ENCODE data around the gene TAB2. TPM values are rescaled to one million over a fixed set of nuclear protein-coding genes. Genes with fewer than 3 reads are reported as not detected.

Gene TAB2
- total RNA-seq, 6 donors from 2014 or later = 46.5 to 99.5 (median 52.7) TPM

DNA sequence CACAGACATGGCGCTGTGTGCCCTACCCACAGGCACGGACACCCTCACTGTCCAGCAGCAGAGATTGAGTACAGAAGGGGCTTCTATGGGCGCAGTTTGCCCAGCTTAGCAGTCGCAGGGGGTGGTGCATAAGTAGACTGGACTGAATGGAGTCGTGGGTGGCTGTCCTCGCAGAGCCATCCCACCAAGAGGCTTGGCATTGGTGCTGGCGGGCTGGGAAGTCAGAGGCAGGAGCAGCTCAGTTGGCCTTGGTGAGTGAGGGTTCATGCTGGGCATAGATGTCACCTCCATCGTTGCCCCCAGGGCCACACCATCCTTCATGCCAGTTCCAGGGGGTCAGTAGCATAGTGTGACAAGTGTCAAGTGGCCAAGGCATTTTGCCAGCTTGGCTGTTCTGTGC, 107.7 kb downstream of the TAB2 start:
- DNase-seq = no peak
- Histone ChIP-seq H3K4me3 (no peak overlapping the region), H3K27ac (no peak overlapping the region), H3K9me3 (no peaks in the 10 kb centered on the region), H3K36me3 (no peaks in the 10 kb centered on the region), H3K27me3 (no peaks in the 10 kb centered on the region), H3K4me1 (peaks cover 0 to 14% (median 9%) of the 10 kb centered on the region in 4 donors)
- TF ChIP-seq, protein P1, sequence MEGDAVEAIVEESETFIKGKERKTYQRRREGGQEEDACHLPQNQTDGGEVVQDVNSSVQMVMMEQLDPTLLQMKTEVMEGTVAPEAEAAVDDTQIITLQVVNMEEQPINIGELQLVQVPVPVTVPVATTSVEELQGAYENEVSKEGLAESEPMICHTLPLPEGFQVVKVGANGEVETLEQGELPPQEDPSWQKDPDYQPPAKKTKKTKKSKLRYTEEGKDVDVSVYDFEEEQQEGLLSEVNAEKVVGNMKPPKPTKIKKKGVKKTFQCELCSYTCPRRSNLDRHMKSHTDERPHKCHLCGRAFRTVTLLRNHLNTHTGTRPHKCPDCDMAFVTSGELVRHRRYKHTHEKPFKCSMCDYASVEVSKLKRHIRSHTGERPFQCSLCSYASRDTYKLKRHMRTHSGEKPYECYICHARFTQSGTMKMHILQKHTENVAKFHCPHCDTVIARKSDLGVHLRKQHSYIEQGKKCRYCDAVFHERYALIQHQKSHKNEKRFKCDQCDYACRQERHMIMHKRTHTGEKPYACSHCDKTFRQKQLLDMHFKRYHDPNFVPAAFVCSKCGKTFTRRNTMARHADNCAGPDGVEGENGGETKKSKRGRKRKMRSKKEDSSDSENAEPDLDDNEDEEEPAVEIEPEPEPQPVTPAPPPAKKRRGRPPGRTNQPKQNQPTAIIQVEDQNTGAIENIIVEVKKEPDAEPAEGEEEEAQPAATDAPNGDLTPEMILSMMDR (IDR thresholded peaks at IDR 0.05) = no peak
- TF ChIP-seq POLR2A (IDR thresholded peaks at IDR 0.05) (no peak), EP300 (IDR thresholded peaks at IDR 0.05) (no peak), POLR2AphosphoS5 (IDR thresholded peaks at IDR 0.05) (no peak)
- peak in 1 of 2 donors; percentile 3 for ATAC-seq (ENCODE audit: low FRiP score in 2 of 2)
- 80 to 95% methylated on average over 1 to 8 of the region's 8 CpGs for WGBS, 2 donors

DNA sequence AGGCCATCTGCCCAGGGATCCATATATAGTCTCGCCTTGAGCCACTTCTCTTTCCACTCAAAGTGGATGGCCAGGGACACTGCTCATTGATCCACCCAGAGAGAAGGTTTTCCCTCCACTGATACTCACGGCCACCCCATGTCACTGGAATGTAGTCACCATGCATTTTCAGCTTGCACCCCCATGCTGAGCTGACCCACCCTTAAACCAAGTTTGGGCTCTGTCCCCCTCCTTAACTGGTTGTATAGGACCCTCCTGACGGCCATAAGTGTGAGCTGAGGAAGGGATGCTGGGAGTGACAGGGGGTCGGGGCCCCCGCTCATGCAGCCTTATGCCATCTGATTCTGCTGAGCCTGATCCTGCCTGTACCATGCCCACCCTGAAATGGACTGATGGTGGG, 108.2 kb downstream of the TAB2 start:
- DNase-seq (no peak), ATAC-seq (ENCODE audit: low FRiP score in 2 of 2) (no peak)
- peaks cover 0 to 14% (median 9%) of the 10 kb centered on the region in 4 donors for H3K4me1 ChIP-seq
- TF ChIP-seq POLR2A (IDR thresholded peaks at IDR 0.05) = no peak
- no peak for TF ChIP-seq EP300 (IDR thresholded peaks at IDR 0.05)
- TF ChIP-seq, protein P1 (IDR thresholded peaks at IDR 0.05) = no peak
- no peak for TF ChIP-seq POLR2AphosphoS5 (IDR thresholded peaks at IDR 0.05)
- H3K36me3 ChIP-seq = no peaks in the 10 kb centered on the region
- no peaks in the 10 kb centered on the region for H3K27me3 ChIP-seq
- no peak overlapping the region for H3K27ac ChIP-seq
- no peaks in the 10 kb centered on the region for H3K9me3 ChIP-seq
- no peak overlapping the region for H3K4me3 ChIP-seq
- 94 to 98% methylated on average over 5 of the region's 5 CpGs for WGBS, 2 donors

- no peak overlapping the region for H3K27ac ChIP-seq
- no peaks in the 10 kb centered on the region for H3K27me3 ChIP-seq
- TF ChIP-seq POLR2A (IDR thresholded peaks at IDR 0.05) (no peak), EP300 (IDR thresholded peaks at IDR 0.05) (no peak), POLR2AphosphoS5 (IDR thresholded peaks at IDR 0.05) (no peak)
- TF ChIP-seq, protein P1 (IDR thresholded peaks at IDR 0.05) = no peak
- no peak for DNase-seq
- no peak for ATAC-seq (ENCODE audit: low FRiP score in 2 of 2)
- H3K36me3 ChIP-seq = no peaks in the 10 kb centered on the region
- H3K9me3 ChIP-seq = no peaks in the 10 kb centered on the region
- H3K4me1 ChIP-seq = peaks cover 5 to 15% (median 9%) of the 10 kb centered on the region in 4 donors
- no peak overlapping the region for H3K4me3 ChIP-seq
- 92 to 96% methylated on average over 3 to 4 of the region's 4 CpGs for WGBS, 2 donors
These were observed 111.1 kb downstream of the TAB2 start for GRCh38 chr6:149428606-149429005.

DNA sequence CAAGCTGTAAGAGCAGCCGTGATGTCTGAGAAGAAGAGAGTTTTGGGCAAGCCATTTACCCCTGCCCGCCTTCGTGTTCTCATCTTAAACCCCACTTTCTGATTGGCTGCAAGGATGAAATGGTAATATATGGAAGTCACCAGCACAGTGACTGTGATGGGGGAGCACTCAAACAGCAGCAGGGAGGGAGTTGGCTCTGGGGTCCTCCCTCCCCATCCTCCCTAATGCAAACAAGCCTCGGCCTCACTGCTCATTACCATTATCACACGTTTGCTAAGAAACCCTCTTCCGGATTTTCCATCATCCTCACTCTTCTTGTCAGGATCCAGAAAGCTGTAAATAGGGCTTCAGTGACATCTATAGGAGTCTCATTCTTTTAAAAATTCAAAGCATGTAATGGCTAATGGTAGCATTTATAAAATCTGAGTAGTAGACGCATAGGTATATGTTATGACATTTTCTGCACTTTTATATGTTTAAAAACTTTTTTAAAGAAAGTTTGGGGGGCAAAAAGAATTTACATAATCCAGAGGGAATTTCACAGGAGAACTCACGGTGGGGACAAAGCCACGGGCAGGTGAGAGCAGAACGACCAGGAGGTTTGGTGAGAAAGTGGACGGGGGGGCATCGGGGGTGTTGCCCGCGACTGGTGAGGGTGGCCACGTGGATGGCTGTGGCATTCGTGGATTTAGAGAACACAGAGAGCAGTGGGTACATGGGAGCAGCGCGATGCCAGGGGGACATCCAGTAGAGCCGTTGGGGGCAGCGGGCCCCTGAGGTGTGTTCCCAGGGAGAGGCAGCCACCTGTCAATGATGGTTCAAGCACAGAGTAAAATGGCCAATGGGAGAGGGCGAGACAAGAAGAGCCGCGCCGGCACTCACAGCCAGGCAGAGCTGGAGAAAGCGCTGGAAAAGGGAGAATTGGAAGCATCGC, 112.2 kb downstream of the TAB2 start:
- Histone ChIP-seq H3K9me3 (no peaks in the 10 kb centered on the region), H3K4me3 (no peak overlapping the region), H3K36me3 (no peaks in the 10 kb centered on the region), H3K4me1 (peaks cover 0 to 7% (median 4%) of the 10 kb centered on the region in 4 donors), H3K27ac (no peak overlapping the region), H3K27me3 (no peaks in the 10 kb centered on the region)
- 91 to 93% methylated on average over 26 of the region's 26 CpGs for WGBS, 2 donors
- ATAC-seq (ENCODE audit: low FRiP score in 2 of 2) (no peak), DNase-seq (peak in 1 of 2 donors; percentile 50)
- TF ChIP-seq EP300 (IDR thresholded peaks at IDR 0.05) (no peak), POLR2AphosphoS5 (IDR thresholded peaks at IDR 0.05) (no peak), POLR2A (IDR thresholded peaks at IDR 0.05) (no peak)
- TF ChIP-seq, protein P1 (IDR thresholded peaks at IDR 0.05) = no peak
